GM23248 (cell line): Measurements from ENCODE around the gene LBHD1. TPM values are rescaled to one million over a fixed set of nuclear protein-coding genes. Genes with fewer than 3 reads are reported as not detected.

Experiments used
- DNase-seq: peaks from one replicate; pipeline ENCODE4 v3.0.0-alpha.2; 2015
- H2AFZ ChIP-seq: fragments of 200-600 bp; sonication (generic); 2 replicates; pipeline ENCODE4 v1.6.1; 2016; ENCODE audit warnings: antibody characterized with exemption
- H3F3A ChIP-seq: fragments of 200-600 bp; sonication (generic); 2 replicates; pipeline ENCODE4 v1.6.1; 2016; ENCODE audit warnings: mild to moderate bottlenecking, antibody characterized with exemption, mixed run types; ENCODE audit not compliant: insufficient read depth
- H3K27ac ChIP-seq: fragments of 200-600 bp; sonication (generic); 2 replicates; pipeline ENCODE4 v1.5.1; 2016; ENCODE audit warnings: mild to moderate bottlenecking
- H3K27me3 ChIP-seq: fragments of 200-600 bp; sonication (generic); replicated peaks from 2 replicates; pipeline ENCODE4 v1.6.1; 2016; ENCODE audit warnings: mild to moderate bottlenecking; ENCODE audit not compliant: insufficient read depth
- H3K36me3 ChIP-seq: fragments of 200-600 bp; sonication (generic); 2 replicates; pipeline ENCODE4 v1.6.1; 2016; ENCODE audit warnings: low read depth, mild to moderate bottlenecking
- H3K4me1 ChIP-seq: fragments of 200-600 bp; sonication (generic); 2 replicates; pipeline ENCODE4 v1.6.1; 2016; ENCODE audit warnings: mild to moderate bottlenecking; ENCODE audit not compliant: insufficient read depth
- H3K4me2 ChIP-seq: fragments of 200-600 bp; sonication (generic); one replicate; pipeline ENCODE4 v1.6.1; 2016; ENCODE audit warnings: mild to moderate bottlenecking; ENCODE audit not compliant: unreplicated experiment
- H3K4me3 ChIP-seq: fragments of 200-600 bp; sonication (generic); 2 replicates; pipeline ENCODE4 v1.5.1; 2016; ENCODE audit warnings: mild to moderate bottlenecking
- H3K79me2 ChIP-seq: fragments of 200-600 bp; sonication (generic); 2 replicates; pipeline ENCODE4 v1.6.1; 2016; ENCODE audit warnings: mild to moderate bottlenecking; ENCODE audit not compliant: insufficient read depth
- H3K9ac ChIP-seq: fragments of 200-600 bp; sonication (generic); 2 replicates; pipeline ENCODE4 v1.6.1; 2016; ENCODE audit warnings: mild to moderate bottlenecking
- H3K9me2 ChIP-seq: fragments of 200-600 bp; sonication (generic); 2 replicates; pipeline ENCODE4 v1.6.1; 2016; ENCODE audit warnings: mixed run types, mild to moderate bottlenecking, moderate library complexity; ENCODE audit not compliant: insufficient read depth
- H3K9me3 ChIP-seq: fragments of 200-600 bp; sonication (generic); one replicate; pipeline ENCODE4 v1.6.1; 2017; ENCODE audit warnings: low read depth
- H4K20me1 ChIP-seq: fragments of 200-600 bp; sonication (generic); 2 replicates; pipeline ENCODE4 v1.6.0; 2016; ENCODE audit not compliant: insufficient read depth
- EZH2 ChIP-seq: fragments of 200-600 bp; sonication (generic); IDR thresholded peaks from 2 replicates; pipeline ENCODE4 v1.6.1; 2018; ENCODE audit warnings: antibody characterized with exemption, mild to moderate bottlenecking; ENCODE audit not compliant: insufficient read depth, poor library complexity, severe bottlenecking
- EZH2phosphoT487 ChIP-seq: fragments of 200-600 bp; sonication (generic); IDR thresholded peaks from 2 replicates; pipeline ENCODE4 v1.6.1; 2018; ENCODE audit warnings: antibody characterized with exemption, moderate library complexity, mild to moderate bottlenecking, low read depth; ENCODE audit not compliant: insufficient read depth
- WGBS, 2 experiments: methylation state at CpG; one replicate each; pipeline ENCODE4 v1.1.6; 2015 to 2017; ENCODE audit warnings: low lambda C conversion rate in 2 of 2, low coverage in 1 of 2; ENCODE audit errors: missing lambda C conversion rate in 2 of 2; 5-methylcytosine and 5-hydroxymethylcytosine counted together
- in situ Hi-C: fragments of 300-500 bp; cut with MboI; formaldehyde crosslinking; loops from 2 replicates; pipeline ENCODE4 v1.15.0; 2020
- polyA plus RNA-seq: library from polyadenylated mRNA; unstranded; fragments of >200 nt; fragmentation: Nextera tagmentation; extraction: Ambion mirVana; gene quantifications from 2 replicates; pipeline ENCODE4 v1.2.1, GENCODE V29; 2016
- small RNA-seq: library from RNA; depleted of rRNA; stranded (forward); fragments of <200 nt; gene quantifications from one replicate; pipeline ENCODE3, GENCODE V24; 2014; ENCODE audit warnings: low read depth, low replicate concordance
- total RNA-seq: library from RNA; depleted of rRNA; stranded (reverse); fragments of >200 nt; shearing (Covaris generic); gene quantifications from 2 replicates; pipeline ENCODE4 v1.2.3, GENCODE V29; 2014; rRNA removed

The LBHD1 gene
- total and polyA plus RNA-seq, 2 experiments from 2014 or later, result 3.6 to 5.8 TPM

GRCh38 chr11:62615521-62615920 is 56.5 kb downstream of the LBHD1 start:
- Histone ChIP-seq H3K4me3 (no peak overlapping the region), H3F3A (peaks cover 10% of the 10 kb centered on the region), H3K9me3 (no peaks in the 10 kb centered on the region), H4K20me1 (no peaks in the 10 kb centered on the region), H3K4me1 (peaks cover 12% of the 10 kb centered on the region), H3K4me2 (no peak overlapping the region), H3K9me2 (no peaks in the 10 kb centered on the region), H3K36me3 (no peaks in the 10 kb centered on the region), H3K27me3 (no peaks in the 10 kb centered on the region), H3K79me2 (peaks cover 33% of the 10 kb centered on the region), H3K9ac (no peak overlapping the region), H3K27ac (no peak overlapping the region), H2AFZ (no peak overlapping the region)
- TF ChIP-seq EZH2, result no peak
- TF ChIP-seq EZH2phosphoT487, result no peak
- WGBS, 2 experiments, result 79 to 81% methylated on average over 7 of the region's 7 CpGs
- in situ Hi-C loops, result no loop called here
- DNase-seq, result no peak

DNA sequence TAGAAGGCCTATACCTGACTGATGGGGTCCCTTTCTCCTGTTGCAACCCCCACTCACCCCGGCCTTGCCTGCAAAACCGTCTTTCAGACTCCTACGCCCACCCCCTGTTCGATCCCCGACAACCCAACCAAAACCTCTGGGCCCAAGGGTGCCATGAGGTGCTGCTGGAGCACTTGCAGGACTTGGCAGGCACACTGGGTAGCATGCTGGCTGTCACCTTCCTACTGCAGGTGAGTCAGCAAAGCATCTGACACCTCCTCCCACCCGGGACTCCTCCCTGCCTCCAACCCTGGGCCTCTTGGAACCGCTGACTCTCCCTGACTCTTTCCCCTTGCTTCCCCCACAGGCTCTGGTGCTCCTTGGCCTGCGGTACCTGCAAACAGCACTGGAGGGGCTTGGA is 57.8 kb downstream of the LBHD1 start:
- Histone ChIP-seq H3K9me2 (no peaks in the 10 kb centered on the region), H3K9ac (no peak overlapping the region), H3K9me3 (no peaks in the 10 kb centered on the region), H3K4me2 (no peak overlapping the region), H4K20me1 (no peaks in the 10 kb centered on the region), H2AFZ (no peak overlapping the region), H3K4me1 (peaks cover 5% of the 10 kb centered on the region; the same call in 1 of the 2 replicates), H3K4me3 (no peak overlapping the region), H3K27ac (no peak overlapping the region), H3K79me2 (peaks cover 33% of the 10 kb centered on the region), H3K27me3 (no peaks in the 10 kb centered on the region), H3F3A (peaks cover 9% of the 10 kb centered on the region; the same call in 1 of the 2 replicates), H3K36me3 (no peaks in the 10 kb centered on the region)
- in situ Hi-C loops, result no loop called here
- DNase-seq, result peak; percentile 63
- TF ChIP-seq EZH2 (no peak), EZH2phosphoT487 (no peak)
- WGBS, 2 experiments, result 74 to 78% methylated on average over 8 of the region's 8 CpGs

- DNase-seq, result peak; percentile 32
- Histone ChIP-seq H3K27me3 (no peaks in the 10 kb centered on the region), H4K20me1 (no peaks in the 10 kb centered on the region), H3K4me2 (no peak overlapping the region), H3K9me2 (no peaks in the 10 kb centered on the region), H3K4me1 (peaks cover 5% of the 10 kb centered on the region; the same call in 1 of the 2 replicates), H3K9ac (no peak overlapping the region), H3K9me3 (no peaks in the 10 kb centered on the region), H2AFZ (peak overlapping the region; percentile 80), H3K27ac (peak overlapping the region; percentile 67), H3K4me3 (no peak overlapping the region), H3F3A (peaks cover 9% of the 10 kb centered on the region; the same call in 1 of the 2 replicates), H3K79me2 (peaks cover 27% of the 10 kb centered on the region), H3K36me3 (no peaks in the 10 kb centered on the region)
- TF ChIP-seq EZH2phosphoT487 (no peak), EZH2 (no peak)
- in situ Hi-C loops, result no loop called here
- 36 to 37% methylated on average over 15 of the region's 15 CpGs for WGBS, 2 experiments
Observed at GRCh38 chr11:62613291-62613778, 58.7 kb downstream of the LBHD1 start.

Small RNA genes lying within 50 kb of the gene (small RNA-seq; reads per million reads assigned to genes)
- gene SNORA57, result not detected

Other genes with a start within 250 kb of the LBHD1 start
- gene AHNAK, start 125.5 kb downstream of the LBHD1 start, total RNA-seq, result 548 and 557 TPM in 2 replicates
- gene AHNAK, start 125.5 kb downstream of the LBHD1 start, polyA plus RNA-seq, result 163 and 167 TPM in 2 replicates
- gene EEF1G, start 98.4 kb downstream of the LBHD1 start, total RNA-seq, result 1,322 and 1,677 TPM in 2 replicates
- 533 and 544 TPM in 2 replicates for gene EEF1G, start 98.4 kb downstream of the LBHD1 start, polyA plus RNA-seq
- gene TUT1, start 80.7 kb downstream of the LBHD1 start, total RNA-seq, result 6.1 and 7.7 TPM in 2 replicates
- gene TUT1, start 80.7 kb downstream of the LBHD1 start, polyA plus RNA-seq, result 11.1 and 12.1 TPM in 2 replicates
- 98.8 and 114 TPM in 2 replicates for gene MTA2, start 70.4 kb downstream of the LBHD1 start, total RNA-seq
- 26.3 and 28.9 TPM in 2 replicates for gene MTA2, start 70.4 kb downstream of the LBHD1 start, polyA plus RNA-seq
- gene EML3, start 59.5 kb downstream of the LBHD1 start, total RNA-seq, result 43.4 and 47.2 TPM in 2 replicates
- 32.8 and 34.8 TPM in 2 replicates for gene EML3, start 59.5 kb downstream of the LBHD1 start, polyA plus RNA-seq
- gene ROM1, start 59.0 kb downstream of the LBHD1 start, total RNA-seq, result 3.4 and 6.5 TPM in 2 replicates
- 5.4 and 8.8 TPM in 2 replicates for gene ROM1, start 59.0 kb downstream of the LBHD1 start, polyA plus RNA-seq
- 32.1 and 35.6 TPM in 2 replicates for gene B3GAT3, start 50.3 kb downstream of the LBHD1 start, total RNA-seq
- 44.2 and 46.7 TPM in 2 replicates for gene B3GAT3, start 50.3 kb downstream of the LBHD1 start, polyA plus RNA-seq
- gene GANAB, start 25.7 kb downstream of the LBHD1 start, total RNA-seq, result 307 and 312 TPM in 2 replicates
- gene GANAB, start 25.7 kb downstream of the LBHD1 start, polyA plus RNA-seq, result 224 and 225 TPM in 2 replicates
- gene INTS5, start 19.0 kb downstream of the LBHD1 start, total RNA-seq, result 26.4 and 30.4 TPM in 2 replicates
- gene INTS5, start 19.0 kb downstream of the LBHD1 start, polyA plus RNA-seq, result 17.1 and 18.9 TPM in 2 replicates
- gene C11orf98, start 7.1 kb downstream of the LBHD1 start, total RNA-seq, result 16.6 and 24.2 TPM in 2 replicates
- 76.8 and 77.9 TPM in 2 replicates for gene C11orf98, start 7.1 kb downstream of the LBHD1 start, polyA plus RNA-seq
- 5.4 and 6.1 TPM in 2 replicates for gene CSKMT, start 7.0 kb downstream of the LBHD1 start, total RNA-seq
- gene CSKMT, start 7.0 kb downstream of the LBHD1 start, polyA plus RNA-seq, result 2.9 and 3.6 TPM in 2 replicates
- gene UQCC3, start 594 bp downstream of the LBHD1 start, total RNA-seq, result 2.3 and 5.9 TPM in 2 replicates
- 14.5 and 15.1 TPM in 2 replicates for gene UQCC3, start 594 bp downstream of the LBHD1 start, polyA plus RNA-seq
- 131 and 135 TPM in 2 replicates for gene UBXN1, start 6.8 kb upstream of the LBHD1 start, total RNA-seq
- 84.0 and 85.3 TPM in 2 replicates for gene UBXN1, start 6.8 kb upstream of the LBHD1 start, polyA plus RNA-seq
- gene LRRN4CL, start 17.3 kb upstream of the LBHD1 start, total RNA-seq, result 6.9 and 12.3 TPM in 2 replicates
- 2.1 and 2.3 TPM in 2 replicates for gene LRRN4CL, start 17.3 kb upstream of the LBHD1 start, polyA plus RNA-seq
- 51.0 and 63.5 TPM in 2 replicates for gene BSCL2, start 35.2 kb upstream of the LBHD1 start, total RNA-seq
- 74.5 and 79.0 TPM in 2 replicates for gene BSCL2, start 35.2 kb upstream of the LBHD1 start, polyA plus RNA-seq
- not detected in 2 replicates for gene GNG3, start 35.4 kb upstream of the LBHD1 start, total RNA-seq
- gene GNG3, start 35.4 kb upstream of the LBHD1 start, polyA plus RNA-seq, result 0.29 TPM in 1 of 2 replicates, not detected in the other
- 2.9 and 5.0 TPM in 2 replicates for gene HNRNPUL2, start 55.2 kb upstream of the LBHD1 start, total RNA-seq
- 2.1 and 3.1 TPM in 2 replicates for gene HNRNPUL2, start 55.2 kb upstream of the LBHD1 start, polyA plus RNA-seq
- 28.9 and 54.6 TPM in 2 replicates for gene TTC9C, start 56.2 kb upstream of the LBHD1 start, total RNA-seq
- gene TTC9C, start 56.2 kb upstream of the LBHD1 start, polyA plus RNA-seq, result 40.1 and 46.6 TPM in 2 replicates
- gene ZBTB3, start 81.9 kb upstream of the LBHD1 start, total RNA-seq, result 6.6 and 8.0 TPM in 2 replicates
- 4.9 and 5.5 TPM in 2 replicates for gene ZBTB3, start 81.9 kb upstream of the LBHD1 start, polyA plus RNA-seq
- 61.2 and 73.3 TPM in 2 replicates for gene POLR2G, start 89.3 kb upstream of the LBHD1 start, total RNA-seq
- 154 and 156 TPM in 2 replicates for gene POLR2G, start 89.3 kb upstream of the LBHD1 start, polyA plus RNA-seq
- 11.6 and 22.5 TPM in 2 replicates for gene TAF6L, start 99.1 kb upstream of the LBHD1 start, total RNA-seq
- gene TAF6L, start 99.1 kb upstream of the LBHD1 start, polyA plus RNA-seq, result 8.2 and 9.1 TPM in 2 replicates
- 73.3 and 151 TPM in 2 replicates for gene TMEM179B, start 115.1 kb upstream of the LBHD1 start, total RNA-seq
- 140 and 150 TPM in 2 replicates for gene TMEM179B, start 115.1 kb upstream of the LBHD1 start, polyA plus RNA-seq
- 32.0 and 33.4 TPM in 2 replicates for gene TMEM223, start 119.7 kb upstream of the LBHD1 start, total RNA-seq
- gene TMEM223, start 119.7 kb upstream of the LBHD1 start, polyA plus RNA-seq, result 31.4 and 34.2 TPM in 2 replicates
- 25.0 and 32.0 TPM in 2 replicates for gene NXF1, start 133.2 kb upstream of the LBHD1 start, total RNA-seq
- 51.1 and 53.3 TPM in 2 replicates for gene NXF1, start 133.2 kb upstream of the LBHD1 start, polyA plus RNA-seq
- gene STX5, start 159.8 kb upstream of the LBHD1 start, total RNA-seq, result 43.9 and 45.7 TPM in 2 replicates
- 32.0 and 34.0 TPM in 2 replicates for gene STX5, start 159.8 kb upstream of the LBHD1 start, polyA plus RNA-seq
- gene TEX54, start 160.6 kb upstream of the LBHD1 start, total RNA-seq, result not detected in 2 replicates
- 0.44 TPM in 1 of 2 replicates, not detected in the other for gene TEX54, start 160.6 kb upstream of the LBHD1 start, polyA plus RNA-seq
- gene WDR74, start 167.3 kb upstream of the LBHD1 start, total RNA-seq, result 41.4 and 50.4 TPM in 2 replicates
- 33.6 and 34.3 TPM in 2 replicates for gene WDR74, start 167.3 kb upstream of the LBHD1 start, polyA plus RNA-seq
- 290 and 301 TPM in 2 replicates for gene SLC3A2, start 208.6 kb upstream of the LBHD1 start, total RNA-seq
- 310 and 319 TPM in 2 replicates for gene SLC3A2, start 208.6 kb upstream of the LBHD1 start, polyA plus RNA-seq
- not detected in 2 replicates for gene CHRM1, start 249.1 kb upstream of the LBHD1 start, total RNA-seq
- gene CHRM1, start 249.1 kb upstream of the LBHD1 start, polyA plus RNA-seq, result not detected in 2 replicates